ENCODE results near the gene LHB.

Gene LHB

DNA sequence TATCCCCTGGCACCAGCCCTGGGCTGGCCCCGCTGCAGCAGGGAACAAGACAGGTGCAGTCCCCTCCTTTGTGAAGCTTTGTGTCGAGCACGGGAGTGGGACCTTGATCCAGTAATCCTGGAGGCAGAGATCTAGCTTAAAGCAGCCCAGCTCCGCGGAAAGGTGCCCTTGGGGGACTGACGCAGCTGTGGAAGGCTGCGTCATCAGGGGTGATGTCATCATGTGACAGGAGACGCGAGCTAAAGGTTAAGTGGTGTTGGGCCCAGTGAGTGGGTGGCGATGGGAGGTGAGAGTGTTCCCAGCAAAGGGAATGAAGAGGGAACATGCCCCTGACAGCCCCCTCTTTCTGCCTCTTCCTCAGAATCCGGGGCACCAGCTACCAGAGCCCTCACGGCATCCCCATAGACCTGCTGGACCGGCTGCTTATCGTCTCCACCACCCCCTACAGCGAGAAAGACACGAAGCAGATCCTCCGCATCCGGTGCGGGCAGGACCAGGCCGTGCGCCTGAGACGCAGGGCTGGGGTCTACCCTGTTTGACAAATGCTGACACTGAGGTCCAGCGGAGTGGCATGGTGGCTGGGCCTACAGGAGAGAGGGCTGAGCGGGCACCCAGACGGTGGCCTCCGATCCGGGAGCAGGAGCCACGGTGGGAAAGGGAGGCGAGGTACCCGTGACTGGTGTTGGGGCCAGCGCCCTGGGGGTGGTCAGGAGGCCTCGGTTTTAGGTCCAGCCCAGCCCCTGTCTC lies 2.6 kb downstream of the LHB start:
- DNase-seq (ENCODE audit: insufficient read length, low spot score) (no peak), FAIRE-seq (no peak)

GRCh38 chr19:49011194-49011593 lies 5.7 kb downstream of the LHB start:
- FAIRE-seq (no peak), DNase-seq (ENCODE audit: insufficient read length, low spot score) (no peak)

DNA sequence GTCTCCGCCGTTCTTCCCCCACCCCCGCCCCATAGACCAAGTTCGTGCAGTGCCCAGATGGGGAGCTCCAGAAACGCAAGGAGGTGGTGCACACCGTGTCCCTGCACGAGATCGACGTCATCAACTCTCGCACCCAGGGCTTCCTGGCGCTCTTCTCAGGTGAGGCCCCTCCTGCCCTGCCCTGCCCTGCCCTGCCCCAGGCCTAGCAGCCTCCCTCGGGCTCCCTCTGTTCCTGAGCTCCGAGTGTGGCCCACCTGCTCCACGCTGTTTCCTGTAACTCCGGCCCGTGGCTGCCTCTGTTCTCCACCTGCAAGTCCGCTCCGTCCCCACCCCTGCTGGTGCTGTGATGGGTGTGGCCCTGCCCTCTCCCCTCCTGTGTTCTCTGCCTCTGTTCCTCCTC lies 6.4 kb downstream of the LHB start:
- FAIRE-seq (no peak), DNase-seq (ENCODE audit: insufficient read length, low spot score) (no peak)

- no peak for DNase-seq (ENCODE audit: insufficient read length, low spot score)
- no peak for FAIRE-seq
Observed at GRCh38 chr19:49009828-49010227, 7.1 kb downstream of the LHB start.

GRCh38 chr19:49006905-49007304 lies 10.0 kb downstream of the LHB start:
- FAIRE-seq (no peak), DNase-seq (ENCODE audit: insufficient read length, low spot score) (no peak)

- no peak for FAIRE-seq
- no peak for DNase-seq (ENCODE audit: insufficient read length, low spot score)
Observed at GRCh38 chr19:49004964-49005614, 11.8 kb downstream of the LHB start.

DNA sequence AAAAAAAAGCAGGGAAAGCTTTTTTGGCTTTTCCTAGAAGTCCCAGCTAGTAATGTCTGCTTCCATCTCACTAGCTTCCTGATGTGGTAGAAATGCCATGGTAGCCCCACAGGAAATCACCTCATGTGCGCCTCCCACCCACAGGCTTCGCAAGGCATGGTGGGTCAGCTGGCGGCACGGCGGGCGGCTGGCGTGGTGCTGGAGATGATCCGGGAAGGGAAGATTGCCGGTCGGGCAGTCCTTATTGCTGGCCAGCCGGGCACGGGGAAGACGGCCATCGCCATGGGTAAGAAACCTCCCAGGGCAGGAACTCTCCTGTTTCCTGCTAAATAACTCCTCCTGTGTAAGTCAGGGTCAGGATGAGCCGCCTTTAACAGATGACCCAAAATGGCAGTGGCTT lies 12.8 kb downstream of the LHB start:
- DNase-seq (ENCODE audit: insufficient read length, low spot score) (no peak), FAIRE-seq (no peak)

DNA sequence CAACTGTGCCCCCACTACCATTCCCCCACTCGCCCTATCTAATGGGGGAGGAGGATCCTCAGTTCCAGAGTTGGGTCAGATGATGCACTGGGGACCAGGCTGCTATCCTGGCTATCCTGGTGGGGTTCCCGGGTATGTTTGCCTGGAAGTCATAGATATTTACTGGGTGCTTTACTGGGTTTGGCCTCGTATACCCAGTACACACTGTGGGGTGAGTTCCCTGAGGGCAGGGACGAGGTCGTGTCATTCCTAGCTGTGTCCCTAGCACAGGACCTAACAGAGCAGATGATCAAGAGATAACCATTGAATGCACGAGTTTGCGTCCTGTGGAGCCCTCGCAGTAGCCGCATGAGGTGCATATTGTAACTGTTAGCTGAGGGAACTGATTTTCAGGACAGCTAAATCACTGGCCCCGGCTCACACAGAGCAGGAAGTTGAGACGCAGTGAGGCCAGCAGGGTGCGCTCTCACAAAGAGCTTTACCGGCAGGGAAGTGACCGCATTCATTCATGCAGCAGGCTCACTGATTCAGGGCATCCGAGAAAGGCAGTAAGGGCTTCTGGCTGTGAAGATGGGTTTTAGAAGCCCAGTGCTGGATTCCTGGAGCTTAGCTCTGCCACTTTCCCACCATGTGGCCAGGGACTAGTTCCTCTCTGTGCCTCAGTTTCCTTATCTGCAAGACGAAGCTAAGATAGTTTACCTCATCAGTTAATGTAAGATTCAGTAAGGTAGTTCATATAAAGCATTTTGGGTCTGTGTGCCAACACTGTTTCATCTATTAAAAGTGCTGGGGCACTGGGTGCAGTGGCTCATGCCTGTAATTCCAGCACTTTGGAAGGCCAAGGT lies 17.2 kb downstream of the LHB start:
- no peak for DNase-seq (ENCODE audit: insufficient read length, low spot score)
- FAIRE-seq: peak; percentile 40

DNA sequence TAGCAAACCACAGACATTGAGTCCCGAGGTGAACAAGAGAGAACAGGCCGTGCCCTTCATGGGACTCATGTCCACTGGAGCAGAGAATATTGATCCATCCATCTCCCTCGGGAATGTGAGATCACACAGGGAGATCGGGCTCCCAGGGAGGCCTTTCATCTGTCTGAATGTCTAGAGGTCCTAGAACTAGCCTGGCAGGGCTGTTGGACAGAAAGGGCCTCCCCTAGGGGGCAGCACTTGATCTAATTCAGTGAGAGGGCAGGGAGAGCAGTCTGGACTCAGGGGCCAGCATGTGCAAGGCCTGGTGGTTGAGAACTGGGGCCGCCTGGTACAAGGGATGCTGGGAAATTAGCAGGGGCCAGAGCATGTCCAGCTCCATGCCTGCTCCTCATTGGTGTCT lies 18.9 kb downstream of the LHB start:
- DNase-seq (ENCODE audit: insufficient read length, low spot score): no peak
- FAIRE-seq: no peak

DNA sequence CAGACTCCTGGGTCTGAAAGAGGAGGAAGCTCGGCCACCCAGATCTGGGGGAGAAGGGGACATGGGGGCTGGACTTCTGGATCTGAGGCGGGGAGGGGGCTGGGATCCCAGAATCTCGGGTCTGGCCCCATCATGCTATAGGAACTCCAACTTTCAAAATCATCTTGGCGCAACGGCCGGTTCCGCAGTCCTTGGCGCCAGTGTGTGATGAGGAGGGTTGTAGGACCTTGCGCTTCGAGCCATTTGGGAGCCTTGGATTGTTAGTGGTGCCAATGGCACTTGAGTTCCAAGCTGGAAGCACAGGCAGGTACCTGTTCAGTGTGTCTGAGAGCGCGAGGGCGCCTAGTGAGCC lies 22.9 kb downstream of the LHB start:
- DNase-seq (ENCODE audit: insufficient read length, low spot score) (no peak), FAIRE-seq (no peak)

- FAIRE-seq (peak; percentile 100), DNase-seq (ENCODE audit: insufficient read length, low spot score) (peak; percentile 96)
Observed at GRCh38 chr19:48993175-48994034, 23.5 kb downstream of the LHB start, which contains the start of the genes GYS1 and RUVBL2. GYS1 (minus strand) TSS chr19:48993309; CDS start chr19:48993112, 197 bp downstream. RUVBL2 (plus strand) TSS chr19:48993887; CDS start chr19:48993912, 25 bp downstream.

DNA sequence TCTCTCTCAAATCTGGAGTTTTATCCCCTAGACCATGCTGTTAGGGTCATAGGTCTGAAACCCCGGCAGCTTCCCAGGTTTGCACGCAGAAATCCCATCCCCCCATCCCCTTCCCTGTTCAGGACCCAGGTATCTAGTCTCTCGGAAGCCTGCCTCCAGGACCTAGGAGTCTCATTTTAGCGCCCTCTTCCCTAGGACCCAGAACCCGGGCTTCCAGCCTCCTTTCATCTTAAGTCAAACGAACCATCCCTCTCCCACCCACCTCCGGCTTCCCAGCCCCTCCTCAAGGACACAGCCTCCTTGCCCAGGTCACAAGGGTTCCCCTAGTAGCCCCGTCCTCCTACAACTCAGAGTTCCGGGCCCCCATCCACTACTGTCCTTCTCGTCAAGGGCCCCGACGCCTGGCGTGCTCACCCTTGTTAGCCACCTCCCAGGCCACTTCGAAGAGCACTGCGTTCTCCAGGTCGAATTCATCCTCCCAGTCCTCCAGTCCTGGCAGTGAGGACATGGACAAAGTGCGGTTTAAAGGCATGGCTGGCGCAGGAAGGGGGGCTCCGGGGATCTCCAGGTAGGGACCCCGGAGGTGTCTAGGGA lies 24.2 kb downstream of the LHB start:
- DNase-seq (ENCODE audit: insufficient read length, low spot score): no peak
- FAIRE-seq: peak; percentile 80

GRCh38 chr19:48991873-48992580 lies 24.9 kb downstream of the LHB start:
- peak; percentile 53 for FAIRE-seq

DNA sequence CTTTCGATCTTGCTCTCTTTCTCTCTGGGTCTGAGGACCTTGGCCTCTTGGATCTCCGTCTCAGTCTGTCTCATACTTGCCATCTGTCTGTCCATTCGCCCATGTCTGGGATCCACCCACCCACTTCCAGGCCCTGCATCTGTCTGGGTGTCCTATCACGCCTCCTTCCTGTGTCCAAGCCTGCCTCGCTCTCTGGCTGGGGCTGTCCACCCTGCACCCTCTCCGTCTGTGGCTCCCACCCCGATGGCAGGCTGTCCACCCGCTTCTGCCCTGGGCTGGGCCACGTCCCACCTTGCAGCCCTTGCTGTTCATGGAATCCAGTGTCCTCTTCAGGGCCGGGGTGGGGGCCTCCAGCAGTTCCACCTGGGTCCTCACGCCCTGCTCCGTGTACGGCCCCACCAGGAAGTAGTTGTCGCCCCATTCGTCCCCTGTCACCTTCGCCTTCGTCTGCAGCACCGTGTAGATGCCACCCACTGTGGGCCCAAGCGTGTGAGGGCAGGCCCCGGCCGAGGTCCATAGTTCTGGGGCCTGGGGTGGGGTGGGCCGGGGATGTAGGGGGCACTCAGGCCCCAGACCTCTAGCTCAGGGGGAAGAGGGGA lies 25.8 kb downstream of the LHB start:
- FAIRE-seq (no peak), DNase-seq (ENCODE audit: insufficient read length, low spot score) (no peak)

More at GRCh38 chr19:48991873-48992580, 24.9 kb downstream of the LHB start:
- no peak for DNase-seq (ENCODE audit: insufficient read length, low spot score)

DNA sequence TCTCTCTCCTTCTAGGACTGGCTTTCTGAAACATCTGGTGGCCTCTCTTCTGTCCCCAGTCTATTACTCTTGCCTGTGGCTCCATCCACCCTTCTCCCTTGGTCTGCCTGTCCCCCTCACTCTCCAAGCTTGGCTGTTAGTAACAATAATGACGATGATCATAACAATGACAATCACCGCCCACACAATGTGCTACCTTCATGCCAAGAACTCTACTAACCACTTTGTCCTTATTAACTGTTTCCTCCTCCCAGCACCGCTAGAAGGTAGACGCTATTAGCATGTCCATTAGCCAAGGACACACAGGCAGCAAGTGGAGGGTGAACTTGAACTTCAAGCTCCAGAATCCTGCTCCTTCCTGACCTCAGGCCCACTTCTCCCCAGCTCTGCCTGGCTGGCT lies 26.5 kb downstream of the LHB start:
- DNase-seq (ENCODE audit: insufficient read length, low spot score) (no peak), FAIRE-seq (no peak)

GRCh38 chr19:48989701-48990291 lies 27.1 kb downstream of the LHB start:
- FAIRE-seq (no peak), DNase-seq (ENCODE audit: insufficient read length, low spot score) (no peak)

DNA sequence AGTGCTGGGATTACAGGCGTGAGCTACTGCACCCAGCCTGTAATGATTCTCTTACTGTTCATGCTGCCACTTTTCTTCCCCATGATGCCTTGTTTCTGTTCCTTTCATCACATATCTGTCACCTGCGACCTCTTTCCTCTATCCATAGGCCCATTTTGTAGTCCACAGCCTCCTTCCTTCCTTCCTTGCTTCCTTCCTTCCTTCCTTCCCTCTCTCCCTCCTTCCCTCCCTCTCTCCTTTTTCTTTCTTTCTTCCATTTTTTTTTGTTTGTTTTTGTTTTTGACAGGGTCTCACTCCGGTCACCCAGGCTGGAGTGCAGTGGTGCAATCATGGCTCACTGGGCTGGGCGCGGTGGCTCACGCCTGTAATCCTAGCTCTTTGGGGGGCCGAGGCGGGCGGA lies 28.0 kb downstream of the LHB start:
- FAIRE-seq (no peak), DNase-seq (ENCODE audit: insufficient read length, low spot score) (no peak)

- FAIRE-seq: no peak
- DNase-seq (ENCODE audit: insufficient read length, low spot score): no peak
Observed at GRCh38 chr19:48988286-48988685, 28.6 kb downstream of the LHB start.

DNA sequence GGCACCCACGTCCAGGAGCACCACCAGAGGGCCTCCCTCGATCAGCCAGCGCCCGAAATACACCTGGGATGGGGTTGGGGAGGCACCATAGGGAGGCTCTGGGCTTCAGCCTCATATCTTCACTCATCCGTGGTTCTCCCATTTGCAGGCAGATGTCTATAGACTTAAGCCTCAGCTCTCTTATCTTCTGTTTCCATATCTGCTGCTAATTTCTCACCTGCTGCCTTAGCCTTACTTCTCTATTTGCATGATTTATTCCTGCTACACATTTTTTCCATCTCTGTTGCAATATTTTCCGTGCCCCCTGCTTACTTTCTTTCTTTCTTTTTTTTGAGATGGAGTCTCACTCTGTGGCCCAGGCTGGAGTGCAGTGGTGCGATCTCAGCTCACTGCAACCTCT lies 29.6 kb downstream of the LHB start:
- DNase-seq (ENCODE audit: insufficient read length, low spot score): no peak
- no peak for FAIRE-seq

All from GM19239 (cell line).